ENCODE data around the gene MYBBP1A.

MYBBP1A gene

DNA sequence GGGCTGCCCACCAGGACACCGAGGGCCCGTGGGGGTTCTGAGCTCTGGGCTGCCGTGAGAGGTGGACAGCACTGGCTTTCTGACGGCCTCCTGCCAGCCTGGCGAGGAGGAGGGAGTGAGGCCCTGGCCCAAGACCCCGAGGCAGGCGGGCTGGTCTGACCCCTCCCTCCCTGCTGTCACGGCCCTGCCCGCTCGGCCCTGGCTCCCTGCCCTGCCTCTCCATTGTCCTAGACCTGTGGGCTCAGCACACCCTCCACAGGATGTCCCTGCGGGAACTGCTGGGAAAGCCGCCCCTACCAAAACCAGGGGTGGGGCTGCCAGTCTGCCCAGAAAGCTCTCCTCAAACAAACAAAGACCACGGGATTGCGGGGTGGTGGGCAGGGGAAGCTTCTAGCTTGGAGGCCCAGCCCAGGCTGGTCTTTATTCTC is 35.8 kb downstream of the MYBBP1A start:
- no peak for DNase-seq (ENCODE audit: low read depth)

- no peak for DNase-seq (ENCODE audit: low read depth)
Observed at GRCh38 chr17:4518901-4519300, 36.3 kb downstream of the MYBBP1A start.

- no peak for DNase-seq (ENCODE audit: low read depth)
Observed at GRCh38 chr17:4516735-4517134, 38.4 kb downstream of the MYBBP1A start.

- DNase-seq (ENCODE audit: low read depth) = no peak
Observed at GRCh38 chr17:4515501-4515900, 39.7 kb downstream of the MYBBP1A start.

DNA sequence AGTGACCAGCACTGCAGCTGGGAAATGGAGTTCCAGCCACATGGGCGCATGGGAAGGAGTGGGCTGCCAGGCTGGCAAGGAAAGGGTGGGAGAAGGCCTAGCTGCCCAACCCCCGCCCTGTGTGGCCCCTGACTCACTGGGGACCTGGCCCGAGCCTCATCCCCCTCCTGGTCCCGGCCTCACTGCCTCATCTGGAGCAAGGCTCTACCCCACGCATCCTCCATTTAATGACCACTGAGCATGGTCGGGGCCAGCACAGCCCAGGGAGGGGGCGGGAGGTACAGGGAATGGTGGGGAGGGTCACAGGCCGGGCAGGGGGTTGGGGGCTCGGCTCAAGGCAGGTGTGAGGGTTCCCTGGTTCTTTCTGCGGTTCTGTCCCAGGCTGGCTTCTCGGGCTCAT is 40.4 kb downstream of the MYBBP1A start:
- no peak for DNase-seq (ENCODE audit: low read depth)

- DNase-seq (ENCODE audit: low read depth) = no peak
Observed at GRCh38 chr17:4514206-4514605, 41.0 kb downstream of the MYBBP1A start.

- no peak for DNase-seq (ENCODE audit: low read depth)
Observed at GRCh38 chr17:4513113-4514032, 41.8 kb downstream of the MYBBP1A start.

DNA sequence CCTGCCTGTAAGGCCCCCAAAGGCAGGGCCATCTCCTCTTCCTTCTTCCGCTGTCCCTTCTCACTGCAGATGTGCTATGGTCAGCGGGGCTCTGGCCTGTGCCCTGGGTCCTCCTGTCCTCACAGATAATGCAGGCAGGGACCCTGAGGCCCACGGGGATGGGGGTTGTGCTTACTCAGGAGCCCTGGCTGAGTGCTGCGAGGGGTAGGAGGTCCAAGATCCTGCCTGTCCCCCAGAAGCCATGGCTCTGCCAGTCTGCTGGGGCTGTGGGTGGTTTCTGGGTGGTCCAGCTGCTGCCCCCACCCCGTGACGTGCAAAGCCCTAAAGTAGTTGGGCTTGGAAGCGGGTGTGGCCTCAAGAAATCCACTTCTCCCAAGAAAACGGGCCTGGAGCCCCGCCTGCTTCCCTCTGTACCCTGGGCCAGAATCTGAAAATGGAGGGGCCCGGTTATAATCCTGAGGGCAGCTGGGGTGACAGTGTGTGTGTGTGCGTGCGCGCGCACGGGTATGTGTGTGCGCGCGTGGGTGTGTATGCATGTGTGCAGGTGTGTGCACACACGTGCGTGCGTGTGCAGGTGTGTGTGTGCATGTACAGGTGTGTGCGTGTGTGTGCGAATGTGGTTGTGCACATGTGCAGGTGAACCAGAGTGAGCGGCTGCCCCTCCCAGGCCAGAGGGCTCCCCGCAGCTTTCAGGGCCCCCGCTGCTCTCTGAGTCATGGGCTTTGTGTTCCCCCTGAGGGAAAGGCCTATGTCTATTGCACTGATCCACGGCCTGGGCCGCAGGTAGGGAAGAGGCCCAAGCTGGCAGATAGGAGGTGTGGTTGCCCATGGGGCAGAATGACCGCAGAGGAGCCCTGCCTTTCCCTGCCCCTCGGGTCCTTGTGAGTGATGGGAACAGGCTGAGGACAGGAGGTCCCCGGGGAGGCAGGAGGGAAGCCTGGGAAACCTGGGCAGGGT is 42.8 kb downstream of the MYBBP1A start:
- no peak for DNase-seq (ENCODE audit: low read depth)

DNA sequence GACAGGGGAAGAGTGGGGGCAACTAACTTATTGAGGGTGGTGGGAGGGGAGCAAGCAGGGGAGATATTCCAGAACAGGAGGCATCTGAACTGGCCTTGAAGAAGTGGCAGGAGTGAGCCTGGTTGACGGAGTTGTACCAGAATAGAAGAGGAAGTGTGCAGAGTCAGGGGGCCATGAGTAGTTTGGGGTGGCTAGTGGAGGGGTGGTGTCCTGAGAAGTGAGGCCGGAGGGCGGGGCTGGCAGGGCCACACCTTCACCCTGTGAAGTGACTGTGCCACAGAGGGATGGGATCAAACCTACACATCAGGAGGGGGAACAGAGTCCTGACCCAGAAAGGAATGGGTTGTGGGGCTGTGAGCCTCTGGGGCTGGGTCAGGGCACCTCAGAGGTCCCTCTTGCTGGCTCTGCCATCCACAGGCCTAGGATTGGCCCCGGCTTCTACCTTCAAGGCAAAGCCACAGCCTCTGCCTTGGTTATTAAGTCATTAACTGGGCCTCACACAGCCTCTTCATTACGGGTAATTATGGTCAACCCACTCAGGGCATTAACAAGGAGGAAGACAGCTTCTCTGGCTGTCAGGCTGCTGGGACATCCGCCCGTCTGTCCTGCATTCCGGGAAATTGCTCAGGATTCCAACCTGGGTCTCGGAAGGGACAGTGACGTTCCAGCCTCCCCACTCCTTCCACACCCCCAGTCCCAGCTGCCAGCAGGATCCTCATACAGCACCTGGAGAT is 43.8 kb downstream of the MYBBP1A start:
- no peak for DNase-seq (ENCODE audit: low read depth)

- no peak for DNase-seq (ENCODE audit: low read depth)
Observed at GRCh38 chr17:4510618-4510941, 44.6 kb downstream of the MYBBP1A start.

DNA sequence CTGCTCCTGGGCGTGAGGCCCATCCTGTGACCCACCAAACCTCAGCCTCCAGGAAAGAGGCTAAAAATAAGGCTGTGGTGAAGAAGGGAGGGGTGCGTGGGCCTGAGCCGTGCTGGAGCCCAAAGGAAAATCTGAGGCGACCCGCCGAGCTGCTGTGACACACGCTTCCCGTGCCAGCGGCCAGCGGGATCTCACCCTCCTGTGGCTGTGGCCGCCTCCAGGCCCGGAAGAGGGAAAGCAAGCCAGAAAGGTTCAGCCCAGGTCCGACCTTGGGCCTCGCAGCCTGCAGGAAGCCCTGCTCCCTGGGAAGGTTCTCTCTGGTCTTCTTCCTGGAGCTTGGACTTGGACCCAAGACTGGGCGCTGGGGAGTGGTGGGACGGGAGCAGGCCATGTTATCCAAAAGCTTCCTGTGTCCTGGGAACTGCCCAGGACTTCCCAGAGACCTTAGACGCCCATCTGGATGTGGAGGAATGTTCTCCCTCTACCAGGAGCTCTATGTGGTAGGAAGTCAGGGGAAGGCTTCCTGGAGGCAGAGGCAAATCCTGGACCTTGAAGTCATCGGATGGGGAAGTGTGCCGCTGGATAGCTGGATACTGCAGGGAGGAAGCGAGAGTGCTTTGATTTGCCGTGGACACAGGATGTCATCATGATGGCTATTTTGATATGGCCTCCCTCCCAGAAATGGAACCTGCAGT is 45.1 kb downstream of the MYBBP1A start:
- no peak for DNase-seq (ENCODE audit: low read depth)

DNA sequence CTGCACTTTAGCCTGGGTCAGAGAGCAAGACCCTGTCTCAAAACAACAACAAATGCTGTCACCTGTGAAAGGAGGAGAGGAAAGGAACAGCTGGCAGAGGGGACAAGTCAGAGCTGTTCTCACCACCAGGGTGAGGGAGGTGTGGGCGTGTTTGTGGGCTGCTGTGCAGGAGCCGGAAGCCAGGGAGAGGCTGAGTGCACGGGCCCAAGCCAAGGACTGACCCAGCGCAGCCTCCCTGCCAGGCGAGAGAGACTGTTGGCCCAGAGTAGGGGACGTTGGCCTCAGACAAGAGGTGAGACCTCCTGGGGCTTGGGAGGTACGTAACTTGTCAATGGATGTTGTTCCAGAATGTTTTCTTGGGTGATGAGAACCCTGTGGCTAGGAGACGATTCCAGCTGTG is 45.8 kb downstream of the MYBBP1A start:
- DNase-seq (ENCODE audit: low read depth) = no peak

- DNase-seq (ENCODE audit: low read depth) = no peak
Observed at GRCh38 chr17:4508207-4508606, 47.0 kb downstream of the MYBBP1A start.

GRCh38 chr17:4507361-4508111 is 47.6 kb downstream of the MYBBP1A start:
- DNase-seq (ENCODE audit: low read depth) = no peak

GRCh38 chr17:4506892-4507291 is 48.3 kb downstream of the MYBBP1A start:
- no peak for DNase-seq (ENCODE audit: low read depth)

DNA sequence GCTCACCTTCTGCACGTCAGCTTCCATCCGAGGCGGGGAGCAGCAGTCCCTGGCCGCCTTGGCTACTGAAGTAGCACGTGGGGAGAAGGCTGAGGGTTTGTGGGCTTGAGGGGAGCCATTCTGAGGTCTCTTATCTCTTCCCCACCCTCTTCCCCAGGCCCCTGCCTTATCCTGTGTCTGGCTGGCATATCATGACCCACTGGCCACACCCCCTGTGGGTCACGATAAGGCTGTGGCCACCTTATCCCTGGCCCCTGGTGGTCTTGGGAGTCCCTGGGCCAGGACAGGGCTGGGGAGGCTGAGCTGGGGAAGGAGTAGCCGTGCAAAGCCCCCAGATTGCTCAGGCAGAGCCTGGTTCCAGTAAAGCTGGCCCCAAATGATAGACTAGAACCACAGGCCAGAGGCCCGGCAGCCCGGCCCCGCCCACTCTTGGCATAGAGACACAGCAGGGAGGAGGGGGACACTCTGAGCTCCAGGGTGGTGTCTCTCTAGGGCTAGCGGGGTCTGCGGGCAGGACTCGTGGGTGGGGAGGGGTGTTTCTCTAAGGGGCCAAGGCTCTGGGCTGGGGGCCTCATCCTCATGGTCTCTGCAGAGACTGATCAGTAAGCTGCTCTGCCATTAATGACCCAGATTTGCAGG is 48.9 kb downstream of the MYBBP1A start:
- no peak for DNase-seq (ENCODE audit: low read depth)

DNA sequence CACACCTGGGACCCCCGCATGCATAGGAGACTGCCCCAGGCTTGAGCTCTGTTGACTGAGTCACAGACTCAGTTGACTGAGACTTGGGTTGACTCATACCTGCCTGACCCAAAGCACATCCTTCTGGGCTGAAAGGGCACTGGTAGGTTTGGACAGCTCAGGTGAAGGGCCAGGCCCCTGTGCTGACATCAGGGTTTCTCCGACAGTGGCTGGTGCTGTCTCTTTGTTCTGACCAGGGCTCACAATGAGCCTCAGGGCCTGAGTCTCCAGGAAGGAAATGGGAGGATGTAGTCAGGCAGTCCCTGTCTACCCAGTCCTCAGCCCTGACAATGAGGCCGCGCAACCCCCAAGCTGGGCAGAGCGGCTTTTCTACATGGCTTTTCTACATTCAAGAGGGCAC is 50.0 kb downstream of the MYBBP1A start:
- no peak for DNase-seq (ENCODE audit: low read depth)

GRCh38 chr17:4504188-4504587 is 51.0 kb downstream of the MYBBP1A start:
- no peak for DNase-seq (ENCODE audit: low read depth)

DNA sequence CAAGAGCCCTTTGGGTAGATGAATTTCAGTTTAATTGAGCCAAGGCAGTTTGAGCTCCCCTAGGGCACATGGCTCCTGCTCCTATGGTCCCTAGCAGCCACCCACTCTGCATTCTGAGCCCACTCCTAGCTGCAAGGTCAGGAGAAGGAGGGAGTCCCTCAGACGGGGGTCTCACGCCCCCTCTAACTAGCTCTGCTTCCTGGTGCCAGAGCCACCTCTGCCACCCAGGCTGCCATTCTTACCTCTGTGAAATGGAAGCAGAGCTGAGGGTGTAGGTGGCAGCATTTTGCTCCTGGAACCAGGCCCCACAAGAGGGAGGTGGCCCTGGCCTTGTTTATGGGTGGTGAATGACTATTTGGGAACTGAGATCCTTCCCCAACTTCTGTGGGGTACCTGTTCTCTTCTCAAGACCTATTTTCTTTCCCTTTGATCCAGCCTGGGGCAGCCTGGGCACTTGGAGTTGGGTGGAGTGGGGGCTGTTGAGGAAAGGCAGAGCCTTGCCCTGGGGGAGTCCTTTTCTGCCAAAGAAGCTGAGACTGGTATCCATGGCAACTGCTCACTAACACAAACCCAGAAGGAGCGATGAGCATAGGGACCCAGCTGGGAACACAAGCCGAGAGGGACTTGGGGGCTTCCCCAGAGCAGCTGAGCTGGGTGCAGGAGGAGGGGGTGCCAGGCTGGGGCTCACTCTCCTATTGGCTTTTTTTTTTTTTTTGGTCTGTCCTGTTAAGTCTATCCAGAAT is 51.7 kb downstream of the MYBBP1A start:
- DNase-seq (ENCODE audit: low read depth) = no peak
